NOMO-1 (cell line): ENCODE data around the gene ARHGAP10.

Source experiments
- DNase-seq, 2 experiments: peaks; one replicate each; lab custom pipeline; 2025; ENCODE audit not compliant: unreplicated experiment in 2 of 2; lab: John Stamatoyannopoulos, UW

Gene ARHGAP10

GRCh38 chr4:148057984-148058859 is 326.3 kb downstream of the ARHGAP10 start:
- DNase-seq = no peak

DNA sequence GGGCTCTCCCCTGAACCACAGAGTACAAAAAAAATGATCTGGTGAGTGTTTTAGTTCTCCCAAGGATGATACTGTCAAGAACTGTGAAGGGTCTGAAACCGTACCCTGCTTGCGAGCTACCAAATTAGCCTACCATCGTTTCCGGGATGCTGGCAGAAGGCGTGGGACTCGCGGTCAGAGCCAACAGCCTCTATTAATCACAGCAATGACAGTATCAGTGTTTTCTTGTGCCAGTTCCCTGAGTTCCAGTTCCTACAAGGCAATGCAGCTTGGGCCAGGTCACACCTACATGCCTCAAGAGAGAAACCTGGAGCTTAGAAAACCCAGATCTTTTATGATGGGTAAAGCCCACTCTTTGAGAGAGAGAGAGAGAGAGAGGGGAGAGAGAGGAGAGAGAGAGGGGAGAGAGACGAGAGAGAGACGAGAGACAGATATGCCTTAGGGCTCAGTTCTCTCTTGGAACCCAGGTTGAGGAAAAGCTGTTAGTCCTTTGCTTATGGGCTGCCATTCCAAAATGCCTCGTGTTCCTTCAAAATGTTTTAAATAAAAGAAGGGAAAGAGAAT is 327.8 kb downstream of the ARHGAP10 start:
- DNase-seq = peak in 1 of 2 experiments; percentile 17

- no peak for DNase-seq
Measured at GRCh38 chr4:148060264-148061140, 328.6 kb downstream of the ARHGAP10 start.

- DNase-seq = no peak
Measured at GRCh38 chr4:148061141-148061481, 329.2 kb downstream of the ARHGAP10 start.

GRCh38 chr4:148061795-148062194 is 329.9 kb downstream of the ARHGAP10 start:
- no peak for DNase-seq

DNA sequence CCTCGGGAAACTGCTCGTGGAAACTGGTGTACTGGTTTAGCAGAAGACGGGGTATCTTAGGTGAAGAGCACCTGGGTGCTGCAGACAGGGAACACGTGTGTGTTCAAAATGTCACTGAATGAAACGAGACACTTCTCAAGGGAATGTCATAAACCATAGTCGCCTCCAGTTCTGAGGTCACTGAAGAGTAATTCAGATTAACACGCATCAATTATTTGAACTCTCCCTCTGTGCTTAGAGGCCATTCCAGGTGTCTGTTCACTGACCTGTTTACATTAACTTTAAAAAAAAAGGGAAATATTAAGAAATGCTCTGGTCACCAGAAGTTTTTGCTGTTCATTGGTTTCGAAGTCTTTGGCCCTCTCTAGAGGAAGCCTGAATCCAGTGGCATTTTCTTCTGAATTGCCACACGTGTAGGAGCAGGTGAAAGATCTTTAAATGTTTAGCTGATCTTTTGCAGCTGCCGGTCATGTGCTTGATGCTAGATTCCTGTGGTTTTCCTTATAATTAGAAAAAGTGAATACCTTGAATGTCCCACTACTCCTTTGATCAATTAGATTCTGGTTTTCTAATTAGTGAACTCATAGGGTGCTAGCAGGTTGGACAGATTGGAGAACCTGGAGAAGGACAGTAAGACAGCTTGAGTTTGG is 330.5 kb downstream of the ARHGAP10 start:
- DNase-seq = no peak

GRCh38 chr4:148064451-148064850 is 332.6 kb downstream of the ARHGAP10 start:
- DNase-seq = no peak

DNA sequence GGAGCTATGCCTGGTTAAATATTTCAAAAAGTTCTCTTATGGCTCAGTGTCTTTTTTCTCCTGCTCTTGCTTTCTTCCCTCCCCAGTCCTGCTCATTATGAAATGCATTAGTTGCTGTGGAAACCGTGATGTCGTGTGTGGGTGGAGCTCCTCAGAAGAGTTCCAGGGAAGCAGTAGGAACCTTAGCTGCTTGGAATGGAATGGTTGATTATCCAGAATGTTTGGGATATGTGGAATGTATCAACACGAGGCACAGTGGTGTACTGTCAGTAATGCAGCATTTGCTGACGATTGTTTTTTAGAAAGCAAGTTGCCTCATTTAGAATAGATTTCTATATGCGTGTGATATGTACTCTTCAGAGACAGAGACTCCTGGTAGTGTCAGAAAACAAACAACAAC is 333.2 kb downstream of the ARHGAP10 start:
- DNase-seq = no peak

DNA sequence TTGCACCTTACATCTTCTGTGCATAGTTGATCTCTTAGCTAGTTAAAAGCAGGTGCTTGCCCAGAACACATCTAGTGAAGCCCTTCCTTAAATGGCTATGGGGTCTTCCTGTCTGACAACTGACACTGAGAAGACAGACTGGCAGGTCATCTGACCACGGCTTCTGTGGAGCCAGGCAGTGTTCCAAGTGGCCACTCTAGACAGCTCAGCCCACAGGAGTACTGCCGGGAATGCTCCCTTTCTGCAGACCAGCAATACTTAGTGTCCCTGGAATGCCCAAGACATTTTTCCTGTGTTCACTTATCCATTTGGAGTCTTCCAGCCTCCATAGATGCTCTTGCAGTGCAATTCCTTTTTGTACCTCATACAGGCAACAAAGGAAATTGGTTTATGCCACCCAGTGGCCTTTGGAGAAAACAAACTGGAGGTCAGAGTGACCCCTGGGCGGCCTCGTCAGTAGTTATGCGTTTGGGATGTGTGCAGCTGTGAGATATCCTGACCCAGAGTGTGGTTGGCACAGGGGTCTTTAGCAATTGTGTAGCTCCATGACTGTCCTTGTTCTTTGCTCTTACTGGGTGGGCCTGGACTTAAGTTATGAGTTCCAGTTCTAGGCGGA is 335.5 kb downstream of the ARHGAP10 start:
- no peak for DNase-seq

DNA sequence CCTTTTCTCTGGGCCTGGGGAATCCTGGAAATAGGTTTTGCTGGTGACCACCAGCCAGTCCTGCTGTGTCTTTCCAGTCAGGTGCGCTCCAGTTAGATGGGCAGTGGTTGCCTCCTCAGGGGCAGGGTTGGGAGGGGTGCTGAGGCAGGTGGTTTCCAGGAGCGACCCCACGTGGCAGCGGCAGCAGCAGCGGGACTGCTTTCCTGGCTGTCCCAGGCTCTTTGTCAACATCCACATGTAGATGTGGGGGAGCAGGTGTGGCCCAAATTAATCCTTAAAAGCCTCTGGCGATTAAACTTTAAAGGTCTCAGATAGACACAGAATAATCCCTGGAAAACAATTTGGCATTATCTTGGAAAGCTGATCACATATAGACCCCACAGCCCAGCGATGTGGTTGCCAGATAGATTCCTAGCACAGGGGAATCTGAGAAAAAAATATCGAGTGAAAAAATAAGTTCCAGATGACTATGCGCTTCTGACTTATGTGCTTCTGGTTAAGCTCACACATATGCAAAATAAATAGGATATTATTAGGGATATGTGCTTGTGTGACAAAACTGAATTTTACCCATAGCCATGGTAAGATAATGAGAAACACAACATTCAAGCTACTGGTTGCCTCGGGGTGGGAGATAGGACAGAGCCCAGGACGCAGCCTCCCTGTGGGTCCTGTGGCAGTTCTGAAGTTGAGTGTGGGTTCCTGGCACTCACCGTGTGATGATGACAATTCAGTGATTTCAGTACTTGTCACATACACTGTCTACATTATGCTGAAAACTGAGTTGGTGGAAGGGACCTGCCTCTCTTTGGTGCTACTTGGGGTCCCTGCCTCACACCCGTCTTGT is 336.4 kb downstream of the ARHGAP10 start:
- DNase-seq = no peak

DNA sequence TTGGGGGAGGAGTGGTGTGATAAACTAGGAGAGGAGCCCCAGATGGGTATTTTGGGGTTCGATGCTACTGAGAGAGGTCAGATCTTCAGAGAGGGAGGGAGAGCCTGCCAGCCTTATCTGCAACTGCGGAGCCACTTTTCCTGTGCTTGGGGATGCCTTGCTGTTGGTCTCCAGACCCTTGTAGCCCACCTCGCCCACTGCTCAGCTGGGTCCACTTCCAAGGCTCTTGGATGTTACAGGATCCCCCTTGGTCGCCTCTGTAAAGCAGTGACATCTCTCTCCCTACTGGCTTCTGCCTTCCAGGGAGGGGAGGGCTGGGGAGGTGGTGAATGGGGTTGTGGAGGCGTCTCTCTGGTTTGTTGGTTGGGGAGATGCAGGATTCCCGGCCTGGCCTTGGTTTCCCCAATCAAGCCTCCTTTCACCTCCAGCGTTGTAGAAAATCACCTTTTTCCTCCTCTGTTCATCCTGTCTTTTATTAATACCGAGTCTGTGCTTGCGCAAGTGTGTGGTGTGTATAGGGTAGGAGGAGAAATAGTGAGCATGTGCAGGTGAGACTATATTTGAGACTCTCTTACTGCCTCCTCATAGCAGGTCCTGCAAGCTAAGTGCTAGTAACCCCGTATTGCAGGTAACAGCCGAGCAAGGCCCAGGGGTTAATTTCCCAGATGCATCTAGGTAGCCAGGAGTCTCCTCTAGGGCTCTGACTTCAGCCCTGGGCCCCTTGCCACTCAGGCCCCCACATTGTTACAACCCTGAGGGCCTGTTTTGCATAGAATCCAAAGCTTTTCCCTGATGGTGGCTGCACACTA is 337.4 kb downstream of the ARHGAP10 start:
- DNase-seq = no peak

DNA sequence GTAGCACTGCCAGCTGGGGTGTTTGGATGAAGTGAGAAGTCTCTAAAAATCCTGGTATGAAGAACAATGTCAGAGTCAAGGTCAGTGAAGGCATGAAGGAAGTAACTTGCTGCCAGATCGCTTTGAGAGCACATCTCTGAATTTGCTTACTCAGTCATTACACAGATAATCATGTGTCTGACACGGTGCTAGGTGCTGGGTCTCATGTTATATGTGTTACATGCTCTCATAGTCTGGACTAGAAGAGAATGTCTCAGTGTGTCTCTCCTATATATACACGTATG is 337.9 kb downstream of the ARHGAP10 start:
- no peak for DNase-seq

DNA sequence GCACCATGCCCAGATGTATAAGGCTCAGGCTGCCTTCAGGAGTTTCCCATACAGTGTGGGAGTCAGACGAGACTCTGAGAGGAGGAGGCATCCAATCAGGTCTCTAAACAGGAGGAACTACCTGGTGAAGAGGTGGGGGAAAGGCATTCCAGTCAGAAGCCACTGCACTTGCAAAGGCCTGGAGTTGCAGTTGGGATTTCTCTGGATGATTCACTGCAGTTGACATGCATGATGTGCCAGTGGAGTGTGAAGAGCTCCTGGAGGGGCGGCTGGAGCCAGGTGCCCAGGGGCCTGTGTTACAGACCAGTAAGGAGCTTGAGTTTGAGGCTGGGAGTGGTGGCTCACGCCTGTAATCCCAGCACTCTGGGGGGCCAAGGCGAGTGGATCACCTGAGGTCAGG is 339.1 kb downstream of the ARHGAP10 start:
- DNase-seq = no peak

- no peak for DNase-seq
Measured at GRCh38 chr4:148072789-148073188, 340.9 kb downstream of the ARHGAP10 start.

DNA sequence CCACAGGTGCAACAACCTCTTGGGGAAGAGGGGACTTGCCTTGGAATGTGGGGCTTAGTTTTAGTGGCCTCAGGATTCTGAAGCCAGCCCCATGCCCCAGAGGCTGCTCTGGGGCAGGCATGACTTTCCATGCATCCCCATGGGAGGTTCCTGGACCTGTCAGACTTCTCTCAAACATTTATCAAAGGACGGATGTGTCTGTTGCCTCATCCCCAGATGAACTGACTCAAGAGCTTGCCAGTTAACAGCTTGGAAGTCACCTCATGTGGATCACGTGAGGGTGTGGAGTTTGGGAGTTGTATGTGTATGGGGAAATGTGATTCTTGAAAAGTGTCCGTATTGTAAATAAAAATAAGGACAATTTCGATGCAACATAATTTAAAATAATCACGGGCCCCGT is 341.5 kb downstream of the ARHGAP10 start:
- no peak for DNase-seq

- no peak for DNase-seq
Measured at GRCh38 chr4:148074462-148074861, 342.6 kb downstream of the ARHGAP10 start.

DNA sequence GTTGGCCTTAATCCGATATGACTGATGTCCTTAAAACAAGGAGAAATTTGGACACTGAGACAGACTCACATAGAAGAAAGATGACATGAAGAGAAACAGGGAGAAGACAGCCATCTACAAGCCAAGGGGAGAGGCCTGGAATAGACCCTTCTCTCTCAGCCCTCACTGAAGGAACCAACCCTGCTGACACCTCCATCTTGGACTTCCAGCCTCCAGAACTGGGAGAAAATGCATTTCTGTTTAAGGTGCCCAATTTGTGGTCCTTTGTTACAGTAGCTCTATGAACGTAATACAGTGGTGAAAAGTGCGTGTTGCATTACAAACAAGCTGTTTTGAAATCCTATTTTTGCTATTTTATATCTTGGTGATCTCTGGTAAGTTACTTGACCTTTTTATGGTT is 343.6 kb downstream of the ARHGAP10 start:
- no peak for DNase-seq

- DNase-seq = no peak
Measured at GRCh38 chr4:148076964-148077363, 345.1 kb downstream of the ARHGAP10 start.

DNA sequence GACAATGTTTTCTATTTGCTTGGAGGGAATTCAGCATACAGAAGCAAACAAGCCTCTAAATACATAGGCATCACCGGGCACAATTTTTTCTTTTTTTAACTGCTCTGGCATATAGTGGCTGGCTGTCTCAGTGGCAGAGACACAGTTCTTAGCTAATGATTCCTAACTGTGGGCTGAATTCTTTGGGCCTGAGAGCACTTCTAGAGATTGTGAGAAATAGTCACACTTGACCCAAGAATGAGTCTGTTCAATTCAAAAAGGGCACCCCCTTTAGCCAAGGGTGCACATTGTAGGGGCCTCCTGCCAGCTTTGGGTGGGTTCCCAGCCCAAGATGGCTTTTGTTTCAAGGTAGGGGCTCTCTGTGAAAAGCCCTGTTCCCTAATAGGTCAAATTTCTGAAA is 345.7 kb downstream of the ARHGAP10 start:
- DNase-seq = no peak
